Upper lobe of left lung (tissue), 4 donors: Measurements from ENCODE around the gene TMPRSS6.

Source experiments
- CTCF ChIP-seq, 6 experiments: fragments of 450-650 bp in 4 of 6; fragments of 200-600 bp in 2 of 6; sonication (generic) in 2 of 6; IDR thresholded peaks; one replicate each; pipeline ENCODE4 v1.5.1; 2016 to 2019; ENCODE audit warnings: antibody characterized with exemption in 6 of 6
- POLR2A ChIP-seq, 4 donors: fragments of 450-650 bp; IDR thresholded peaks; one replicate each; pipeline ENCODE4 v1.5.1; 2016 to 2017; ENCODE audit warnings: antibody characterized with exemption in 4 of 4, mild to moderate bottlenecking in 2 of 4
- POLR2AphosphoS5 ChIP-seq, 2 donors: sonication (generic); formaldehyde crosslinking; IDR thresholded peaks; one replicate each; pipeline ENCODE4 v1.5.1; 2017; ENCODE audit warnings: antibody characterized with exemption in 2 of 2

GRCh38 chr22:37024339-37025157, 85.0 kb downstream of the TMPRSS6 start:
- no peak for TF ChIP-seq POLR2A (IDR thresholded peaks at IDR 0.05)
- TF ChIP-seq CTCF (IDR thresholded peaks at IDR 0.05) = no peak
- TF ChIP-seq POLR2AphosphoS5 (IDR thresholded peaks at IDR 0.05) = no peak
